Spinal cord (tissue), 10 donors: ENCODE results near the gene RBSN. TPM values are rescaled to one million over a fixed set of nuclear protein-coding genes. Genes with fewer than 3 reads are reported as not detected.

Source experiments
- DNase-seq, 6 donors: peaks; one replicate each; pipeline versions ENCODE4 v3.0.0 to v3.0.0-alpha.2; 2013 to 2015; ENCODE audit warnings: low spot score in 6 of 6, low read depth in 4 of 6
- H3K27ac ChIP-seq: one replicate; pipeline ENCODE4 v1.5.1; 2013; ENCODE audit warnings: low read depth, low read length, control low read depth
- H3K27me3 ChIP-seq: one replicate; pipeline ENCODE4 v1.6.1; 2013; ENCODE audit warnings: low read length; ENCODE audit not compliant: control insufficient read depth, insufficient read depth
- H3K36me3 ChIP-seq: one replicate; pipeline ENCODE4 v1.6.1; 2013; ENCODE audit warnings: low read length; ENCODE audit not compliant: control insufficient read depth, insufficient read depth
- H3K4me1 ChIP-seq: one replicate; pipeline ENCODE4 v1.6.1; 2013; ENCODE audit warnings: low read length; ENCODE audit not compliant: control insufficient read depth, insufficient read depth
- H3K4me3 ChIP-seq: one replicate; pipeline ENCODE4 v1.5.1; 2013; ENCODE audit warnings: low read depth, low read length, control low read depth
- H3K9me3 ChIP-seq: one replicate; pipeline ENCODE4 v1.6.1; 2013; ENCODE audit warnings: low read length; ENCODE audit not compliant: control insufficient read depth, insufficient read depth
- WGBS: methylation state at CpG from one replicate; pipeline ENCODE4 v1.1.5; 2013; ENCODE audit warnings: missing lambda C conversion rate; ENCODE audit not compliant: insufficient coverage; 5-methylcytosine and 5-hydroxymethylcytosine counted together
- polyA plus RNA-seq, 2 donors: library from polyadenylated mRNA; unstranded; fragments of 120-200 nt; gene quantifications; one replicate each; pipeline ENCODE4 v1.2.1, GENCODE V29; 2013; ENCODE audit not compliant: insufficient read length in 2 of 2
- total RNA-seq, 2 donors: library from RNA; depleted of rRNA in 1 of 2; stranded (reverse); fragments of 120-200 nt in 1 of 2; fragments of >200 nt in 1 of 2; gene quantifications; one replicate each; pipeline versions ENCODE4 v1.2.3 to v1.2.4, GENCODE V29; 2013 to 2014
- donor health status: healthy.

RBSN gene
- total and polyA plus RNA-seq, 4 donors = 40.4 to 51.6 (median 46.1) TPM

GRCh38 chr3:15040844-15041243 lies 58.1 kb downstream of the RBSN start:
- H3K4me3 ChIP-seq = no peak overlapping the region
- peaks cover 57% of the 10 kb centered on the region for H3K36me3 ChIP-seq
- peaks cover 8% of the 10 kb centered on the region for H3K4me1 ChIP-seq
- DNase-seq = no peak
- 93% methylated on average over 2 of the region's 3 CpGs for WGBS
- H3K27me3 ChIP-seq = no peaks in the 10 kb centered on the region
- no peak overlapping the region for H3K27ac ChIP-seq
- no peaks in the 10 kb centered on the region for H3K9me3 ChIP-seq

GRCh38 chr3:15038306-15038705 lies 60.6 kb downstream of the RBSN start:
- peaks cover 61% of the 10 kb centered on the region for H3K36me3 ChIP-seq
- no peak overlapping the region for H3K4me3 ChIP-seq
- H3K4me1 ChIP-seq = peaks cover 3% of the 10 kb centered on the region
- DNase-seq = no peak
- H3K27ac ChIP-seq = no peak overlapping the region
- no peaks in the 10 kb centered on the region for H3K27me3 ChIP-seq
- 85% methylated on average over 2 of the region's 6 CpGs for WGBS
- H3K9me3 ChIP-seq = no peaks in the 10 kb centered on the region

- Histone ChIP-seq H3K9me3 (no peaks in the 10 kb centered on the region), H3K4me1 (no peaks in the 10 kb centered on the region), H3K27me3 (no peaks in the 10 kb centered on the region), H3K4me3 (no peak overlapping the region), H3K27ac (no peak overlapping the region), H3K36me3 (peaks cover 69% of the 10 kb centered on the region)
- WGBS = 93% methylated on average over 3 of the region's 3 CpGs
- no peak for DNase-seq
Observed at GRCh38 chr3:15033103-15033502, 65.8 kb downstream of the RBSN start.

GRCh38 chr3:15032650-15033049 lies 66.3 kb downstream of the RBSN start:
- Histone ChIP-seq H3K27ac (no peak overlapping the region), H3K4me3 (no peak overlapping the region), H3K36me3 (peaks cover 69% of the 10 kb centered on the region), H3K4me1 (no peaks in the 10 kb centered on the region), H3K27me3 (no peaks in the 10 kb centered on the region), H3K9me3 (no peaks in the 10 kb centered on the region)
- 100% methylated on average over 1 of the region's 2 CpGs for WGBS
- no peak for DNase-seq

- Histone ChIP-seq H3K4me1 (no peaks in the 10 kb centered on the region), H3K4me3 (no peak overlapping the region), H3K27ac (no peak overlapping the region), H3K36me3 (peaks cover 75% of the 10 kb centered on the region), H3K9me3 (no peaks in the 10 kb centered on the region), H3K27me3 (no peaks in the 10 kb centered on the region)
- no peak for DNase-seq
Observed at GRCh38 chr3:15029625-15030024, 69.3 kb downstream of the RBSN start.

GRCh38 chr3:15023719-15024118 lies 75.2 kb downstream of the RBSN start:
- WGBS = no CpG with 5 or more reads among the region's 2 CpGs
- no peak overlapping the region for H3K27ac ChIP-seq
- H3K4me1 ChIP-seq = no peaks in the 10 kb centered on the region
- H3K36me3 ChIP-seq = peaks cover 55% of the 10 kb centered on the region
- no peaks in the 10 kb centered on the region for H3K27me3 ChIP-seq
- no peaks in the 10 kb centered on the region for H3K9me3 ChIP-seq
- no peak for DNase-seq
- H3K4me3 ChIP-seq = no peak overlapping the region

GRCh38 chr3:15023249-15023648 lies 75.7 kb downstream of the RBSN start:
- H3K36me3 ChIP-seq = peaks cover 51% of the 10 kb centered on the region
- H3K27me3 ChIP-seq = no peaks in the 10 kb centered on the region
- 81% methylated on average over 4 of the region's 5 CpGs for WGBS
- H3K27ac ChIP-seq = no peak overlapping the region
- H3K4me1 ChIP-seq = no peaks in the 10 kb centered on the region
- H3K4me3 ChIP-seq = no peak overlapping the region
- no peak for DNase-seq
- H3K9me3 ChIP-seq = no peaks in the 10 kb centered on the region

Other genes with a start within 250 kb of the RBSN start
- 10 to 100 TPM; 41.4 to 56.5 TPM for gene NR2C2, start 151.6 kb downstream of the RBSN start, total RNA-seq
- gene NR2C2, start 151.6 kb downstream of the RBSN start, polyA plus RNA-seq = 10 to 100 TPM; 50.5 to 56.3 TPM
- 10 to 100 TPM; 21.1 to 39.5 TPM for gene MRPS25, start 33.8 kb downstream of the RBSN start, total RNA-seq
- gene MRPS25, start 33.8 kb downstream of the RBSN start, polyA plus RNA-seq = 10 to 100 TPM; 79.4 to 97.4 TPM
- 10 to 100 TPM; 45.7 to 59.4 TPM for gene CAPN7, start 107.1 kb upstream of the RBSN start, total RNA-seq
- 10 to 100 TPM; 36.3 to 37.1 TPM for gene CAPN7, start 107.1 kb upstream of the RBSN start, polyA plus RNA-seq
- 10 to 100 TPM; 56.3 to 74.7 TPM for gene SH3BP5, start 233.4 kb upstream of the RBSN start, total RNA-seq
- gene SH3BP5, start 233.4 kb upstream of the RBSN start, polyA plus RNA-seq = 100 to 1,000 TPM; 104 to 113 TPM